GM12878 (cell line): ENCODE data around the gene GPR17. TPM values are rescaled to one million over a fixed set of nuclear protein-coding genes. Genes with fewer than 3 reads are reported as not detected.

Experiments
- ATAC-seq: fragments of 200-7000 bp; cut with Tn5 transposase; 3 replicates; pipeline ENCODE4 v1.9.1; 2020; ENCODE audit warnings: mild to moderate bottlenecking, moderate library complexity
- BruUV-seq: library from RNA; stranded (reverse); fragments of 400-500 nt; replicated peaks from 2 replicates; lab custom pipeline; 2021; lab: Mats Ljungman, UMichigan
- CTCF ChIA-PET: fragments of 300-600 bp; sonication (Branson Sonifier 250); formaldehyde crosslinking; extraction: SDS; loops from one replicate; lab custom pipeline; 2021; ENCODE audit warnings: inconsistent platforms; lab: Yijun Ruan, JAX
- POLR2A ChIA-PET: fragments of 350-600 bp; formaldehyde crosslinking; extraction: SDS; loops from one replicate; lab custom pipeline; 2021; ENCODE audit warnings: inconsistent platforms; lab: Charles Lee
- RAD21 ChIA-PET: fragments of 300-600 bp; sonication (Branson Sonifier 250); formaldehyde crosslinking; loops from one replicate; lab custom pipeline; 2023; ENCODE audit warnings: antibody characterized with exemption; ENCODE audit not compliant: unreplicated experiment; lab: Charles Lee
- SMC1A ChIA-PET: fragments of 300-600 bp; sonication (Branson Sonifier 250); formaldehyde crosslinking; loops from one replicate; lab custom pipeline; 2023; ENCODE audit not compliant: unreplicated experiment, uncharacterized antibody; lab: Charles Lee
- DNase-seq: peaks from one replicate; pipeline ENCODE4 v3.0.0-alpha.2; 2011; ENCODE audit warnings: low read depth, low spot score
- FAIRE-seq: peaks from 3 replicates; lab custom pipeline; 2011; peaks lifted over from hg19 to GRCh38; lab: Jason Lieb, UNC
- H2AFZ ChIP-seq: 2 replicates; pipeline ENCODE4 v1.6.0; 2011; ENCODE audit warnings: low read depth, low read length, control low read depth; ENCODE audit not compliant: control insufficient read depth
- H3K27ac ChIP-seq: 2 replicates; pipeline ENCODE4 v1.5.1; 2011; ENCODE audit warnings: control low read depth; ENCODE audit not compliant: control insufficient read depth, insufficient read depth
- H3K27me3 ChIP-seq, 2 experiments: replicated peaks in 1 of 2; 2 replicates each; pipeline versions ENCODE4 v1.6.0 to v1.6.1; 2011; ENCODE audit warnings: low read length in 1 of 2; ENCODE audit not compliant: control insufficient read depth in 2 of 2, insufficient read depth in 2 of 2
- H3K36me3 ChIP-seq, 2 experiments: 2 replicates each; pipeline ENCODE4 v1.5.1; 2011; ENCODE audit warnings: low read length in 1 of 2; ENCODE audit not compliant: control insufficient read depth in 2 of 2, insufficient read depth in 2 of 2
- H3K4me1 ChIP-seq: 2 replicates; pipeline ENCODE4 v1.6.1; 2011; ENCODE audit warnings: mild to moderate bottlenecking, low read length, moderate library complexity, mixed read lengths; ENCODE audit not compliant: control insufficient read depth, insufficient read depth
- H3K4me2 ChIP-seq: 2 replicates; pipeline ENCODE4 v1.6.0; 2011; ENCODE audit warnings: control low read depth; ENCODE audit not compliant: control insufficient read depth, insufficient read depth
- H3K4me3 ChIP-seq: fragments of 200-600 bp; sonication (generic); 2 replicates; pipeline ENCODE4 v1.5.1; 2016
- H3K79me2 ChIP-seq: 2 replicates; pipeline ENCODE4 v1.6.0; 2011; ENCODE audit warnings: low read length; ENCODE audit not compliant: control insufficient read depth, insufficient read depth
- H3K9ac ChIP-seq: 2 replicates; pipeline ENCODE4 v1.8.0; 2011; ENCODE audit warnings: low read length, control low read depth, mixed read lengths; ENCODE audit not compliant: control insufficient read depth, insufficient read depth
- H3K9me3 ChIP-seq: replicated peaks from 3 replicates; pipeline ENCODE4 v1.5.1; 2011; ENCODE audit warnings: mild to moderate bottlenecking, low read length; ENCODE audit not compliant: control insufficient read depth, insufficient read depth
- H4K20me1 ChIP-seq: 2 replicates; pipeline ENCODE4 v1.6.0; 2011; ENCODE audit not compliant: control insufficient read depth, insufficient read depth
- E2F4 ChIP-seq: IDR thresholded peaks from 2 replicates; pipeline ENCODE4 v1.6.1; 2012; ENCODE audit warnings: low read depth, low read length, improper control_type of control experiment
- HDAC2 ChIP-seq: fragments of 200-600 bp; sonication (generic); IDR thresholded peaks from 2 replicates; pipeline ENCODE4 v1.6.1; 2017
- HDAC6 ChIP-seq: fragments of 200-600 bp; sonication (generic); IDR thresholded peaks from one replicate; pipeline ENCODE4 v1.8.0; 2017; ENCODE audit warnings: antibody characterized with exemption; ENCODE audit not compliant: unreplicated experiment
- RAD51 ChIP-seq: fragments of 450-650 bp; IDR thresholded peaks from 2 replicates; pipeline ENCODE4 v1.6.1; 2016; ENCODE audit warnings: moderate library complexity, mild to moderate bottlenecking, inconsistent platforms
- RUNX3 ChIP-seq: IDR thresholded peaks from 2 replicates; pipeline ENCODE4 v1.6.1; 2012; ENCODE audit warnings: low read length, inconsistent platforms
- ZBTB4 ChIP-seq: fragments of 450-650 bp; formaldehyde crosslinking; IDR thresholded peaks from 2 replicates; pipeline ENCODE4 v1.4.0; 2022; ENCODE audit warnings: mild to moderate bottlenecking, moderate library complexity
- WGBS: methylation state at CpG from one replicate; pipeline ENCODE4 v1.1.6; 2016; ENCODE audit warnings: low lambda C conversion rate; ENCODE audit not compliant: insufficient replicate concordance, insufficient coverage; ENCODE audit errors: missing lambda C conversion rate; 5-methylcytosine and 5-hydroxymethylcytosine counted together
- in situ Hi-C: fragments of 300-500 bp; cut with MboI; formaldehyde crosslinking; loops from 9 replicates; pipeline ENCODE4 v1.14.3; 2018; ENCODE audit warnings: mixed read lengths
- intact Hi-C: fragments of 100-400 bp; cut with micrococcal nuclease; formaldehyde crosslinking; loops from one replicate; pipeline ENCODE4 v1.14.2; 2022; ENCODE audit not compliant: unreplicated experiment
- polyA plus RNA-seq, 11 experiments: library from polyadenylated mRNA; depleted of rRNA in 4 of 11; unstranded in 6 of 11; stranded (reverse) in 5 of 11; fragments of >200 nt; fragmentation: Nextera tagmentation in 4 of 11; fragmentation: Illumina TruSeq in 1 of 11; extraction: Ambion mirVana in 4 of 11; extraction: Trizol in 1 of 11; gene quantifications; 1 replicate in 1 of 11; 2 replicates in 10 of 11; pipeline versions ENCODE4 v1.2.1 to v1.2.3, GENCODE V29; 2011 to 2016; ENCODE audit warnings: inconsistent platforms in 2 of 11, missing spikeins in 2 of 11, low read depth in 1 of 11
- total RNA-seq, 4 experiments: library from RNA; depleted of rRNA in 3 of 4; stranded (reverse); fragments of >200 nt in 3 of 4; fragmentation: Illumina TruSeq in 1 of 4; extraction: Trizol in 1 of 4; gene quantifications; 2 replicates each; pipeline versions ENCODE4 v1.2.1 to v1.2.3, GENCODE V29; 2013 to 2021

GPR17 gene
- total and polyA plus RNA-seq, 10 of the 15 experiments (the other 5 are each of a cell fraction or from before 2014, with no cell fraction given) = not detected

GRCh38 chr2:127609031-127609751 lies 36.8 kb upstream of the GPR17 start:
- intact Hi-C loops = no loop called here
- TF ChIP-seq E2F4 (no peak), ZBTB4 (CRISPR knock-in tag) (no peak), HDAC6 (no peak), RAD51 (no peak), RUNX3 (no peak), HDAC2 (no peak)
- TF ChIP-seq, all 136 proteins: peak for 0
- RAD21 ChIA-PET = no interaction called here
- ATAC-seq (no peak), DNase-seq (no peak), FAIRE-seq (no peak)
- H3K79me2 ChIP-seq = no peaks in the 10 kb centered on the region
- in situ Hi-C loops = no loop called here
- SMC1A ChIA-PET = no interaction called here
- H3K9ac ChIP-seq = no peak overlapping the region
- no peak overlapping the region for H3K4me2 ChIP-seq
- no peaks in the 10 kb centered on the region for H3K36me3 ChIP-seq
- WGBS = 56% methylated on average over 24 of the region's 24 CpGs
- POLR2A ChIA-PET = no interaction called here
- no TSS peak for BruUV-seq
- H3K9me3 ChIP-seq = no peaks in the 10 kb centered on the region; the same call in 2 of the 3 replicates
- H3K27me3 ChIP-seq = no peaks in the 10 kb centered on the region; a peak in 2 of 4 replicates
- no peaks in the 10 kb centered on the region for H4K20me1 ChIP-seq
- H3K4me1 ChIP-seq = no peaks in the 10 kb centered on the region
- H3K27ac ChIP-seq = no peak overlapping the region
- H2AFZ ChIP-seq = no peak overlapping the region
- H3K4me3 ChIP-seq = no peak overlapping the region
- CTCF ChIA-PET = no interaction called here
